22Rv1 (cell line): Measurements from ENCODE around the gene TES.

ENCODE experiments used
- H3K27ac ChIP-seq: fragments of 450-650 bp; 2 replicates; pipeline ENCODE4 v1.5.1; 2017
- ZFX ChIP-seq: fragments of 450-650 bp; IDR thresholded peaks from 2 replicates; pipeline ENCODE4 v1.6.1; 2017; ENCODE audit warnings: antibody characterized with exemption, borderline replicate concordance
- TF ChIP-seq, protein P1 (sequence below): fragments of 450-650 bp; IDR thresholded peaks from 2 replicates; pipeline ENCODE4 v1.5.1; 2017; ENCODE audit warnings: mild to moderate bottlenecking

The TES gene

DNA sequence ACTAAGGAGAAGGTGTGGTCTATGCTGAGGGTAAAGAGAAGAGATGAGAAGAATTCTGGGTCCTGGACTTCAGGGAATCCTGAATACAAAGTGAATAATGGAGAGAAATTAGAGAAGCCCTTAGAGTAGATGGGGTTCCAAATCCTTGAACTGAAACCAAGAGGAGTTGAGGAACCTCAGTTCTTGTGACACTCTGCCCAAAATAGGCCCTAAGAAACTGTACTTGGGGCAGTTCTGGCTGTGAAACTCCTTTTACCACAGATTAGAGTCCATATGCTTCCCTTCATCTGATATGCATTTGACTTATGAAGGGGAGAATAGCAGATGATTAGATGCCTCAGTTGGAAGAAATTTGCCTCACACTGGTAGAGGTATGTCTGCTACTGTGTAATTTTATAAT lies 19.0 kb downstream of the TES start:
- no peak overlapping the region for H3K27ac ChIP-seq
- TF ChIP-seq, protein P1, sequence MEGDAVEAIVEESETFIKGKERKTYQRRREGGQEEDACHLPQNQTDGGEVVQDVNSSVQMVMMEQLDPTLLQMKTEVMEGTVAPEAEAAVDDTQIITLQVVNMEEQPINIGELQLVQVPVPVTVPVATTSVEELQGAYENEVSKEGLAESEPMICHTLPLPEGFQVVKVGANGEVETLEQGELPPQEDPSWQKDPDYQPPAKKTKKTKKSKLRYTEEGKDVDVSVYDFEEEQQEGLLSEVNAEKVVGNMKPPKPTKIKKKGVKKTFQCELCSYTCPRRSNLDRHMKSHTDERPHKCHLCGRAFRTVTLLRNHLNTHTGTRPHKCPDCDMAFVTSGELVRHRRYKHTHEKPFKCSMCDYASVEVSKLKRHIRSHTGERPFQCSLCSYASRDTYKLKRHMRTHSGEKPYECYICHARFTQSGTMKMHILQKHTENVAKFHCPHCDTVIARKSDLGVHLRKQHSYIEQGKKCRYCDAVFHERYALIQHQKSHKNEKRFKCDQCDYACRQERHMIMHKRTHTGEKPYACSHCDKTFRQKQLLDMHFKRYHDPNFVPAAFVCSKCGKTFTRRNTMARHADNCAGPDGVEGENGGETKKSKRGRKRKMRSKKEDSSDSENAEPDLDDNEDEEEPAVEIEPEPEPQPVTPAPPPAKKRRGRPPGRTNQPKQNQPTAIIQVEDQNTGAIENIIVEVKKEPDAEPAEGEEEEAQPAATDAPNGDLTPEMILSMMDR: no peak
- TF ChIP-seq ZFX: no peak

DNA sequence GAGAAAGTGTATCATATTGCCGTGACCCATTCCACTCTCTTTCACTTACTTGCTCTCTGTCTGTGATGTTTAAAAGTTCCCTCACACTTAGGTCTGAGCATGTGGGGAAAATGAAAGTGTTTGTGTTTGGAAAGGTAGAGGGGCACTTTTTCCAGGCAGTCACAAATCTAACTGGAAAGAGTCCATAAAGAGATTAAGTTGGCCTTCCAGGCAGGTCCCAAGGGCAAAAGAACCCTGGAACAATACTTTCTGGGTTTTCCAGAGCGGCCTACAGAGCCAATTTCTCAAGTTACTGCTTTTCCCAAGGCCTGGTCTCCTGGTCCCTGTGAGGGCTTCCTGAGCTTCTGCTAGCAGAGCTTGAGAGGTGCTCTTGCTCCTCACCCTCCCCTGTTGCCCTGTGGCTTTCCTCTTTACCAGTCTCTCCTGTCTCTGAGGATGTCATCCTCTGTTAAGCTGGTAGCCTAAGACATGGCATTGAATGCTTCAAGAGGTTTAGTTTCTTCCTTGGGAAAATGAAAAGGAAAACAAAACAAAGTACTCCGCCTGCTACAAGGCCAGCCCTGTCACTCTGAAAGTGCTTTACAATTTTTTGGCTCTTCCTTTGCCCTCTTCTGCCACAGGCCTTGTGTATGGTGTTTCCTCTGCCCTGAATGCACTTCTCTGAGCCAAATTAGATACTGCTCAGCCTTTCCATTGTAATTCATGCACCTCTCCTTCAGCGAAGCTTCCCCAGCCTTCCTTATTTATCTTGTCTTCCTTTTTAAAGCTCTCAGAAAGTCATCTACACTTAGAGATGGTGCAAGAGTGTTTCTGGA lies 20.1 kb downstream of the TES start:
- TF ChIP-seq, protein P1: no peak
- no peak for TF ChIP-seq ZFX
- peak overlapping the region; percentile 6; the same call in 1 of the 2 replicates for H3K27ac ChIP-seq

DNA sequence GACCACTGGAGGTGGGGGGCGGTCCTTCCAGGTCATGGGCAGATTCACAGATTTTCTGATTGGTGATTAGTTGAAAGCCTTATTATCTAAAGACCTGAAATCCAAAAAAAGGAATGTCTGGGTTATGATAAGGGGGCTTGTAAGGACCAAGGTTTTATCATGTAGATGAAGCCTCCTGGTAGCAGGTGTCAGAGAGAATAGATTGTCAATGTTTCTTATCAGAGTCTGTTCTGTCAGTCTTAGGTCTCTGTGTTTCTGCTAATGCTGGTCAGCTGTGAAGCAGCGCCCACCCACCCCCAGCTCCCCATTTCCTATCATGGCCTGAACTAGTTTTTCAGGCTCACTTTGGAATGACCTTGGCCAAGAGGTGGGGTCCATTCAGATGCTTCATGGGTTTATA lies 21.2 kb downstream of the TES start:
- TF ChIP-seq, protein P1: no peak
- no peak for TF ChIP-seq ZFX
- no peak overlapping the region for H3K27ac ChIP-seq

DNA sequence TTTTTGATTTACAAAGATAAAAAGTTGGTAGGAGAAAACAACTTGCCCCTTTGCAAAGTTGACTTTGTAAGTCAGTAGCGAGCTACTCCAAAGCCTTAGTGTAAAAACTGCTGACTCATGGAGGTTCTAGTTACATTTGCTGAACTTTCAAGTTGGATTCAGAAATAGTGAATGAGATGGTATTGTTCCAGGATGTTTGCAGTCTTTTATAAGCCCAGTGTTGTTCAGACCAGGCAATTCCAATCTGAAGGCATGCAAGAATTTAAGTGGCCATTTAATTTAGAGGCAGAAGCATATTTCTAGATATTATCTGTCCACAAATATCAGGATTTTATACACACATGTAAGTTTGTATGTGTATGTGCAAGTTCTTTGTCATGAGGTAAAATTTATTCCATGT lies 21.6 kb downstream of the TES start:
- no peak for TF ChIP-seq ZFX
- H3K27ac ChIP-seq: no peak overlapping the region

DNA sequence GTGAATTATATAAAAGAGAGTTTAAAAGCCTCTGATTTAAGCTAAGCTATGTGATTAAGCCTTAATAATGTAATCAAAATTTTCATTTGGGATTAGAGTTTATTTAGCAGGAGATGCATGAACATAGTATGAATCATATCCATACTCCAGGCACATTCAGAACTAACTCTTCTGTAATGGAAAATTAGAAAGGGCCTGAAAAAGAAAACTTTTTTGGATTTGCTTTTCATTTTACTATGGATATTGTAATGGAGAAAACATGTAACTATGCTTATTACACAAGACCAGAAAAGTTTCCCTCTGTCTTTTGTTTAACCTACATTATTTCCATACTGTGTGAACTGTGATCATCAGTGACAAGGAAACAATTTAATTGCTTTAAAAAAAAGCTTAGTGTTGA lies 22.0 kb downstream of the TES start:
- no peak overlapping the region for H3K27ac ChIP-seq
- TF ChIP-seq, protein P1: no peak
- no peak for TF ChIP-seq ZFX

DNA sequence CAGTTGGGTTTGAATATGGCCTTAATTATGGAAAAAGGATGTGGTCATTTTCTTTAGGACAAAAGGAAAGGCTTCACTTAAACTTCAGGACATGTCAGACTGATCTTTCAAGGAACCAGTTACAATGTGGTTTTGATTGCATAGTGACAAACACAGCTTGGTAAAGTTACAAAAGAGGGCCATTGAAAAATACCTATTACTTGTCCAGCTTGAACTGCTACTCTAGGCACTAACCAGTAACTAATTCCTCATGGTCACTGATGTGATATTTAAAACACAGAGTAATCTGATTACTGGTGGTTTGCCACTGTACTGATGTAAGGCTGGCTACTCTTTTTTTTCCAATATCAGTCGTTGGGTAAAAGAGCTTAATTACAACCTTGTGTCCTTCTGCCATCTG lies 22.6 kb downstream of the TES start:
- H3K27ac ChIP-seq: no peak overlapping the region
- TF ChIP-seq, protein P1: no peak

DNA sequence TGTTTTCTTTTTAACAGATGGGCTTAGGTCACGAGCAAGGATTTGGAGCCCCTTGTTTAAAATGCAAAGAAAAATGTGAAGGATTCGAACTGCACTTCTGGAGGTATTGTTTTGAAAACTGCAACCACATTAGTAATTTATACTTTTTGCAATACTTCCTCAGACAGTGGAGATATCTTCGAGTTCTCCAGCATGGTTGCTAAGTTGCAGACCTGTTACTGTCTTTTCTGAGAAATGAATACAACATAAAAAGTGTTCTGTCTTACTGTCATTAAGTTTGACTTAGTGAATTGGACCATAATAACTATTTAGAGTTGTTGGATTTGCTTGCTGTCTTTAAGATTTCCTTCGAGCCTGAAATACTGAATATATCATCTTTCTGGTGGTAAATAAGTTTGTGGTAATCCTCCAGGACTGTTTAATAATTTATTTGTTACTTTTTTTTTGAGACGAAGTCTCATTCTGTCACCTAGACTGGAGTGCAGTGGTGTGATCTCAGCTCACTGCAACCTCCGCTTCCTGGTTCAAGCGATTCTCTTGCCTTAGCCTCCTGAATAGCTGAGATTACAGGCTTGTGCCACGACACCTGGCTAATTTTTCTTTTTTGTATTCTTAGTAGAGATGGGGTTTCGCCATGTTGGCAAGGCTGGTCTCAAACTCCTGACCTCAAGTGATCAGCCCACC lies 24.3 kb downstream of the TES start:
- no peak overlapping the region for H3K27ac ChIP-seq
- no peak for TF ChIP-seq ZFX
- TF ChIP-seq, protein P1: no peak
